ENCODE measurements around the gene TNFRSF13B.

The TNFRSF13B gene

DNA sequence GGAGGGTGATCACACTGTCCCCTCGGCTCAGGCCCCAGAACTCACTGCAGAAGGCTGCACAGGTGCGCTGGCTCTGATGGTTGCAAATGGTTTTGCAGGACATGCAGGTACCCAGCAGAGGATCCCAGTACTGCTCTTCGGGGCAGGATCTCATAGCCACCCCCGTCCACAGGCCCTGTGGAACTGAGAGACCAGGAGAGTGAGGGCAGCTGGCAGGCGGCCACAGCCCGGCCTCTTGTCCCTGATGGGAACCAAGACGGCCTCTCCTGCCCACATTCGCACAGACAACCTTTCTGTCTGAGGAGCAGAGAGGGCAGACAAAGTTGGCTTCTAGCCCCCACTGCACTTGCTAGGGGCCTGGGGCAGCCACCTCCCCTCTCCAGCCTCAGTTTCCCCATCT lies 19.5 kb downstream of the TNFRSF13B start:
- DNase-seq, result no peak

DNA sequence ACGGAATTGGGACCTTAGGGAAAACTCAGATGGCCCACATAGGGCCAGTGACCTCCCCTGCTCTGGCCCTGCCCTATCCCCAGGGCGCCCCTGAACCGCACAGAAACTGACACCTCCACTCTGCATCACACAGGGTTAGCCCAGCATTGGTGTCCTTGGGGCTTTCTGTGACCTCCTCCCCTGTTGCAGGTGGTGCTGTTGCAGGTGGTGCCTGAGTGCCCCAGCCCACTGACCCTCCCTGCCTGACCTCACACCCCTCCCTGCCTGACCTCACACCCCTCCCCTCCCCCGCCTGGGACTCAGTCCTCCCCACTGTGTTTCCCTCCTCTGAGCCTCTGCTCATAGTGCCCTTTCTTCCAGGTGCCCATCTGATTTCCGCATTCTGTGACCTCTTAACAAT lies 21.4 kb downstream of the TNFRSF13B start:
- no peak for DNase-seq

DNA sequence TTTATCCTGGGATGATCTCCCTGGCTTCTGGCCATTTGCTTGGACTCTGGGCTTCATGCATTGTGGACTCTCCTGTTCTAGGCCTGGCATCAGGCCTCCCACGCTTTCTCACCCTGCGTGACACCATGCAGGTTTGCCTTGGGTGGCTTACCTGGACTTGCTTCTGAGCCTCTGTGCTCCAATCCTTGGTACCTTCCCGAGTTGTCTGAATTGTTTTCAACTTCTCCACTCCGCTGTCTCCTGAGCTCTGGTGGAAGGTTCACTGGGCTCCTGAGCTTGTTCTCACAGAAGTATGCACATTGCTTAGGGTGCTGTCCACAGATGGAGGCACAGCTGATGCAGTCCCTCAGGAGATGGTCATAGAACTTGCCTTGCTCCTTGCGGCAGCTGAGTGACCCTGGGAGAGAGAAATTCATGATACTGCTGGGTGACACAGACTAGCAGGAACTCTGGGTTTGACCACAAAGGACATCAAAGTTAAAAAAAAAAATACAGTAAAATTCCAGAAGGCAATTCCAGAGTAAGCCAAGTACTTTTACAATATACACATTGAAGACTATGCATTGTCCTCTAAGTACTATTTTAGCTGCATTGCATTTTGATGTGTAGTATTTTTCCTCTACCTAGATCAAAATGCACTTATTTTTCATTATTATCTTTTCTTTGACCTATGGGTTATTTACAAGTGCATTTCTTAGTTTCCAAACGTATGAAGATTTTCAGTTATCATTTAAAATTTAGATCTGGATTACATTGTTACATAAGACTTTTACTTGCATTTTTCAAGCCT lies 23.1 kb downstream of the TNFRSF13B start:
- DNase-seq, result no peak

DNA sequence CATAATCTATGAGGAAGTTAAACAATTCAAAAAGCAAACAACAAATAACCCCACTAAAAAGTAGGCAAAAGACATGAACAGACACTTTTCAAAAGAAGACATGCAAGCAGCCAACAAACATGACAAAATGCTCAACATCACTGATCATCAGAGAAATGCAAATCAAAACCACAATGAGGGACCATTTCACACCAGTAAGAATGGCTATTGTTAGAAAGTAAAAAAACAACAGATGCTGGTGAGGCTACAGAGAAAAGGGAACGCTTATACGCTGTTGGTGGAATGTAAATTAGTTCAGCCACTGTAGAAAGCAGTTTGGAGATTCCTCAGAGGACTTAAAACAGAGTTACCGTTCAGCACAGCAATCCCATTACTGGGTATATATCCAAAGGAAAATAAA lies 24.4 kb downstream of the TNFRSF13B start:
- no peak for DNase-seq

DNA sequence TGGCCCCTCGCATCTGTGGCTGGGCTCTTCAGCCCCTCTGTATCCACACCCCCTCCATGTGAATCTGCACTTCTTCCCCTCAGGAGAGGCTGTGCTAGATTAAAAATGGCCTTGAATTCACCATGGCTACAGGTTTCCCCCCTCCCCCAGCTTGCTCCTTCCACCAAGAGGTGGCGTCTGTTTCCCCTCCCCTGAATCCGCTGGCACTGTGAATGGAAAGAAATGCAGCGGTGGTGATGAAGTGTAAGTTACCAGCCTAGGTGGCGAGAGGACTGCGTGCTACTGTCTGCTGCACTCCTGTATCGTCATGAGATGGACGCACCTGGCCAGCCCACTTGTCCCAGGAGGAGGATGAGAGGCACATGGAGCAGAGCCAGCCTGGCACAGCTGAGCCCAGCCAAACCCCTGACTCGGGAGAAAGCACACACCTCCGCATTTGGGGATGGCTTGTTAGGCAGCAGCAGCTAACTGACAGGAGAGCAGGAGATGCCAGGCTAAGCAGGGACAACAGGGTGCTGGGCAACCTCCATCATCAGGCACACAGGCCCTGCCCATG lies 26.2 kb downstream of the TNFRSF13B start:
- peak; percentile 24 for DNase-seq

DNA sequence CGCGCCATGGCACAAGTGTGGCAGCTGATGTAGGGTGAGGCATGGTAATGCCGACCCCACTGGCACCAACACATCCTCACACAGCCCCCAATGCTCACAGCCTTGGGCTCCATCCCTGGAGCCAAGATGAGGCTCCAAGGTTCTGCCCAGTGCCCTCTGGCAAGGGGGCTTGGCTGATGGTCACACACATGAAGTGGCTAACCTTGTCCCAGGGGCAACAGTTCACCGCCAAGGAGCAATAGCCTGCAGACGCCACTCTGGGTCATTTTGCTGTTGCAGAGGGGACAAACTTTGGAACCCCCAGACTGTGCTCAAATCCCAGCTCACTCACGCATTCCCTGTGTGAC lies 26.8 kb downstream of the TNFRSF13B start:
- DNase-seq, result no peak

DNA sequence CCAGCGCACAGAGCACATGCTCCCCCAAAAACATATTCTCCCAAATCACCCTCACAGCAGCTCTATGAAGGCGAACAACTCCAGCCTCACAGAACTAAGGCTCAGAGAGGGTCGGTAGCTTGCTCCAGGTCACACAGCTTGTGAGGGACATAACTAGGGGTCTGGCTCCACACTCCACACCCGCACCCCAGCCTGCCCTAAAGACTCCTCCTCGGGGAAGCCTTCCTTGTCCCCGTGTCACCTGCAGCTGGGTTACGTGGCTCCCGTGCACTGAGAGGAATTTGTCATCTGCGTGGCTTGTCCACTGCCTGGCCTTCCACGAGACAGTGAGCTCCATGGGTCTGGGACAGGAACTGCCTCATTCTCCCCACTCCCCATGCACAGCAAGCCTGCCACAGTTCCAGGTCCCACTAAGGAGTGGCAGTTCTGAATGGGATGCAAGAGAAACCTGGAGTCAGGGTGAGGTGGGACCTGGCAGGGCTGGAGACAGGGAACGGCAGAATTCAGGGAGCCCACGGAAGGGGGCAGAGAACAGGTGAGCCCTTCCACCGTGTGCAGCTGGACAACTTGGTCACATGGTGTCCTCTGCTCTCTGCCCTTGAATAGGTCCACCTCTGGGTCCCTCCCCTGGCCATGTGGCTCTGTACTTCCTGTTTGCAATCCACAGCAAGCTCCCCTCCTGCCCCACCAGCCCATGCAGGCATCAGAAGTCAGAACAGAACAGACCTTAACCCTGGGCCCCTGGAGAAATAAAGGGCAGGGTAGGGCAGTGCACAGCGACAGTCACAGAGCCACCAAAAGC lies 27.4 kb downstream of the TNFRSF13B start:
- DNase-seq, result no peak

DNA sequence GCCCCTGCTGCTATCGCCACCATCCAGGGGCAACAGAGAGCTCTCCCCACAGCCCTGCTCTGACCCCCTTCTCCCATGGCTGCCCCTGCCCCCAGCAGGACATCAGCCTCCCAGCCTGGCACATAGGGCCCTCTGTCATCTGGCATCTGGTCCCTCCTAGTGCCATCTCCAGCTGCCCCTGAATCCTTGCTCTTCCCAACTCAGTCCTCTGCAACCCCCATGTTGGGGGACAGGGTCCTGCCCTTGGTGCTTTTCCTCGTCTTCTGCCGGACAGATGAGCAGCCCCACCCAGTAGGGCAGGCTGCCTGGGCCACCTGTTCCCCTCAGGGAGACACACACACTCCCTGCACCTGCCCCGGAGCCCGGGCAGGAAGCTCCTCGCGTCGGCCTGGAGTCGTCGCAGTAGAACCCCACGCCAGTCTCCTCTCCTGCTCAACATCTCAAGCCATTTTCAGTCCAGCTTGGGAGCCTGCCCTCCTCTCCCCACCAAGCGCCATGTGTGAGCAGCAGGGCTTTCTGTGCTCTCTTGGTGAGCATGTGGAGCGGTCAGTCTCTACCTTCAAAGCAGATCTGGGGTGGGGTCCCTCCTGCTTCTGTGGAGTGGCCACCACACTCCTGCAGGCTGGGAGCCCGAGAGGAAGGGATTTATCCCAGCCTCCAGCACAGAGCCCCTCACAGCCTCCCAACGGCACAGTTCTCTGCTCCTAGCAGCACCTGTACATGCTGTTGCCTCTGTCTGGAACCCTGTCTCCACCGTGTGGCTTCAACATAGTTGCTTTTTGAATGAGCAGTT lies 28.2 kb downstream of the TNFRSF13B start:
- DNase-seq, result no peak

DNA sequence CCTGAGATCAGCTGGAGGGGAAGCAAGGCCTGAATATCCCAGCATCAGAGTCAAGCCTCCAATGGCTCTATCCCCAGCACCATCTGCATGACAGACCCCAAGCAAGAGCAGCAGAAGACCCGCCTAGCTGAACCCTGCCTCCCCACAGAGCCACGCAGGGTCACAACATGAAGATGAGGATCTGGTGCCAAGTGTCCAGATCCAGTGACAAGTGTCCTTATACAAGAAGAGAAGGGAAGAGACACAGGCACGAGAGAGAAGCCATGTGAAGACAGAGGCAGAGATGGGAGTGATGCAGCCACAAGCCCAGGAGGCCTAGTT lies 28.9 kb downstream of the TNFRSF13B start:
- DNase-seq, result no peak

DNA sequence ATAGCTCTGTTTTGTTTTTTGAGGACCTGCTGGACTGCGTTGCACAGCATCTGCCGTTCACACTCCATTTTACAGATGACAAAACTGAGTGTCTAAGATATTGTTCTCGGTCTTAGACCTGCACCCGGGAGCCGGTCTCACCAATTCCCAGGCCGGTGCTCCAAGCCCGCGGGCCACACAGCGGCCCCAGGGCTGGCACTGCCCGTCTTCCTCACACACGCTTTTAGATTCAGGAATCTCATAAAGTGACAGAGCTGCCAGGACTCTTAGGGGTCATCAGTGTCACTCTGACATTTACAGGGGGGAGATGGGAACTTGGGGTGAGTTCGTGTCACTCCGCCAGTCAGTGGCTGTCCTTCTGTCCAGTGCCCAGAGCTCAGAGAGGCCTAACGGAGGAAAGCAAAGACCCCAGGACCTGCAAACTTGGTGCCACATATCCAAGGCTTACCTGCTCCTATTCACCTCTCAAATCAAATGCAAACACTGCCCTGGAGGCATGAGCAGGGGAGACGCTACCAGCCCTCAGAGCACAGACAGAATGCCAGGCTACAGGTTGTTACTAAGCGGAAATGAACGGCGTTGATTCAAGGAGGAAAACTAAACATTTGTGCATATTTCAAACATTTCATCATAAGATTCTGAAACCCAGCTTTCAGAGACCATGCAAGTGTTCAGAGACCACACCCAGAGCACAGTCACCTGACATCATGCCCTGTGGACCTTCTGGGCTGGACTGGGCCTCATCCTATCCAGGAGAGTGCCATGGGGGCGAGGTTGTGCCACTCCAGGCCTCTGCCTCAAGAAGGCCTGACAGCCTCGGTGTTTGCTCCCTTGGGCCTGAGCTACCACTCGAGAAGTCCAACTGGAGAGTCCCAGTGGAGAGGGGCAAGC lies 29.5 kb downstream of the TNFRSF13B start:
- DNase-seq, result no peak

DNA sequence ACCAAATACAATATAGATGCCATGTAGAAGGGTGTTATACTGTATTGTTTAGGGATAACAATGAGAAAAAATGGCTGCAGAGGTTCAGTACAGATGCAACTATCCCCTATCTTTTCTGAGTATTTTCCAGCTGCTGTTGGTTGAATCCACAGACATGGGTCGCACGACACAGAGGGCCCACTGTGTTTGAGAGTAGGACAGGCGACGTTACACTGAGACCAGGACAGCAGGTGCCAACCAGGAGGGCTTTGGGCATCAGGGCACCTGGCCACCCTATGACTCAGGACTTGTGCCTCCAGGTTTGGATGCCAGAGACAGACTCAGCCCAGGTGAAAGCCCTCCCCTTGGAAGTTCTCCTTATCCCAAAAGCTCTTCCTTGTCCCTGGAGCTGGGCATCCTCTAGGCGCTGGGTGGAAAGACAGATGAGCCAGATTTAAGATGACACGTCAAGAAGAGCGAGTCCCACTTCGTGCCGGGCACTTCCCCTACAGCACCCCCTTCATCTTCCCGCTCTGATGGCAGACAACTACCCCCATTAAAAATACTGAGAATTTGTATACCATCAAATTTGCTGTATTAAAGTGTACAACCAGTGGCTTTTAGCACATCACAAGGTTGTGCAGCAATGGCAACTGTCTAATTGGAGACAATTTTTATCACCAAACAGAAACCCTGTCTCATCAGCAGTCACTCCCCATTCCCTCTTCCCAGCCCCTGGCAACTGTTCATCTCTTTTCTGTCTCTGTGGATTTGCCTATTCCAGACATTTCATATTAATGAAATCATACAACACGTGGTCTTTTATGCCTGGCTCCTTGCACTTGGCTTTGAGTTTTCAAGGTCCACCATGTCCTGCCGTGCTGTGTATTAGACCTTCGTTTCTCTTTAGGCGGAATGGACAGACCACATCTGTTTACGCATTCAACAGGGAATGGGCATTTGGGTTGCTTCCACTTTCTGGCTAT lies 30.6 kb downstream of the TNFRSF13B start:
- DNase-seq, result no peak

DNA sequence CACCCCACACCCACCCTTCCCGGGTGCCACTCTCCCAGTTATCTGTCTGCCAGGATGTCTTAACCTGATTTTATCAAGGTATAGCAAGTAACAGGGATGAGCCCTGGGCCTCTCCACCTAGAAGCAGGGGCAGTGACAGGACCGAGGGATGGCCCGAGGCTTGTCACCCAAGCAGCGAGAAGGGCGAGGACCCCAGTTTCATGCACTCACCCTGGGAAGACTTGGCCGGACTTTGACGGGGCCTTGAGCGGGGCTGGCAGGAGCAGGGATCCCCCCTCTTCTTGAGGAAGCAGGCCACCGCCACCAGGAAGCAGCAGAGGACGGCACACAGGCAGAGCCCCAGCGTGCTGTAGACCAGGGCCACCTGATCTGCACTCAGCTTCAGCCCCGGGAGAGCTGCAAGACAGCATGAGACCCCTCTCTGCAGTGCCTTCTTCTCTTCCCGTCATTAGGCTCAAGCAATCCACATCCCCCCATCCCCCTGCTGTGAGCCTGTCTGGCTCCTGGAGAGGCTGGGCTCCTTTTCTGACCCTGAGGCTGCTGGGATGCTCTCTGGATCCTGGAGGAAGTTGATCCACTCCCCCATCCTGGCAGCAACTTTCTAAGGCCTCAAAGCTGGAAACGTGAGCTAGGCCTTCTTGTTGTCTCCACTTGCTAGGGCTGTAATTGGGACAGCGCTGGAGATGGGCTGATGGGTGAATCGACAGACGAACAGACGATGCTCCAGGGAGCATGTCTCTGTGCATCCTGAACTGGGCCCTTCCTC lies 31.6 kb downstream of the TNFRSF13B start:
- DNase-seq, result no peak

DNA sequence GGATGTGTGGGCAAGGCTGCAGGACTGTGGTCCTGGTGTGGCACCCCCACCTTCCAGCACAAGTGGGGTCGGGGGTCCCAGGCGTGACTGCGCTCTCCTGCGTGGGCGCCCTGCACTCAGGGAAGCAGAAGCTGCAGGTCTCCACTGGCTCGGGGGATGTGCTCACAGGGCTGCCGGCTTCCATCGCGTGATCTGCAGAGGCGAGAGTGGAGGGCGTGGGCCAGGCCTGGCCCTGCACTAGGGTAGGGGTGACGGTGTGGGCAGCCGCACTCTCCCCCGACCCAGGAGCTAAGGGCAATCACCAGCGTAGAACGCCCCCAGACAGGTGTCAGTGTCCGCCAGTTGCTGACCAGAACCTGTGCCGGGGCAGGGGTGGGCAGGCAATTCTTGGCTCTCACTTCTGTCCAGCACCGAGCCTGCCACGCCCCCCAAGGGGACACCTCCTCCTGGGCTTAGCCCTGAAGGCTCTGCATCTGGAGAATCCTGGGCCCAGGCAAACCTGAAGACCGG lies 32.3 kb downstream of the TNFRSF13B start:
- DNase-seq, result no peak

DNA sequence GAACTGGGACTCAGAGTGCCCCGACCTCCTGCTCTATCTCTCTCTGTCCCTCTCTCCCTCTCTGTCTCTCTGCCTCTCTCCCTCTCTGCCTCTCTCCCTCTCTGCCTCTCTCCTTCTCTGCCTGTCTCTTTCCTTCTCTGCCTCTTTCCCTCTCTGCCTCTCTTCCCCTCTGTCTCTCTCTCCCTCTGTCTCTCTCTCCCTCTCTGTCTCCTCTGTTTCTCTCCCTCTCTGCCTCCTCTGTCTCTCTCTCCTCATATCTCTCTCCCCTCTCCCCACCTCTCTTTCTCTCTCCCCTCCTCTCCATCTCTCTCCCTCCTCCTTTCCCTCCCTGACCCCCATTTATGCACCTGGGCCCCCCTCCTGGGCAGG lies 32.7 kb downstream of the TNFRSF13B start:
- DNase-seq, result no peak

DNA sequence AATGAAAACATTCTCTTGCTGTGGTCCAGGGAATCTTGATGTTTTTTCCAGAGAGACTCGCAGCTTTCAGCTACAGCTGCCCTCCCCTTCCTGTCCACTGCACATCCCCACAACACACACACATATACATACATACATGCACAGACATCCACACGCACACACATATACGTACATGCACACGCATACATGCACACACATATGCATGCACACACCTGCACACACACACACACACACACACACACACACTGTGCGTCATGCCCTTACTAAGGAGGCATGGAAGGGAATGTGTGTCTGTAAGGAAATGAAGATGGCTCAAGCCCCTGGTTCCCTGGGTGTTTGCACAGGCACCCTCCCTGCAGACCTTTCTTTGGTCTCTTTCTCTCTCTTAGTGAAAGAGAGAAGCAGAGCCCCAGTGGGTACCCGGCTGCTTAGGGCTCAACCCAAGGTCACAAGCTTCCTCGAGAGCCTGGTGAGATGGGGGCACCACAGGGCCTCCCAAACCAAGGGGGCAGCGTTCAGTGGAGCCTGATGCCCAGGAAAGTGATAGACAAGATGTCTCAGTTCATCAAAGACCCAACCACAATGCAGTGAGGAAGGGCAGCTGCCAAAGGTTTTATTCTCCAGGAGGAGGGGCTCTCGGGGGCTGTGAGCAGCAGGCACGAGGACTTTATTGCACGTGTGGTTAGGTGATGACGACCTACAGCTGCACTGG lies 33.3 kb downstream of the TNFRSF13B start:
- DNase-seq, result no peak

DNA sequence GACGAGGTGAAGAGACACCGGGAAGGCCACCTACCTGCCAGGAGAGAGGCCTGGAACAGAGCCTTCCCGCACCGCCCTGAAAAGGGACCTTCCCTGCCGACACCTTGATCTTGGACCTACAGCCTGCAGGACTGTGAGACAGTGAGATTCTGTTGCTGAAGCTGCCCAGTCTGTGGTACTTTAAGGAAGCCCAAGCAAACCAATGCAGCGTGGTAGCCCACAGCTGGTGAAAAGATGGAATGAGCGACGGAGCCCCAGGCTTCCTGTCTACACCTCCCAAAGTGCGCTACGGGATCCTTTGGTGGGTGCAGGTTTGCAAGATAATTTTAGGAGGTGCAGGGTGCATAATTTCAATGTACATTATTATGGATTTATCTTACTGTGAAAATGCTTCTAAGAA lies 33.9 kb downstream of the TNFRSF13B start:
- DNase-seq, result no peak

DNA sequence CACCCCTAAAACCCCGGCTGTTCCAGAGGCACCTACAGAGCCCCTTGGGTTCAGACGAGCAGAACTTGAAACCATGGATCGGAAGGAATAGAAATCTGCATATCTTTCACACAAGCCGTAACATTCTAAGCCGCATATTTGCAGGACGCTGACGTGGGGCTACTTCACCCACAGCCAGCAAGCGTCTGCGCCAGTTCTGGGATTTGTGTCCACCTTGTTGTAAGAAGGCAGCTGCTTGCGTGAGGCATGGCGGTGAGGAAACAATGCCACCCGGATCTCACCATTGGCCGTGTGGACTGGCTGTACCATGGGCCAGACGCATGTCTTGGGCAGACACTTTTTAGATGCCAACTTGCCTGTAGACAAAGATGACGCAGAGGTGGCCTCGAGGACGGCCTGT lies 34.5 kb downstream of the TNFRSF13B start:
- no peak for DNase-seq

DNA sequence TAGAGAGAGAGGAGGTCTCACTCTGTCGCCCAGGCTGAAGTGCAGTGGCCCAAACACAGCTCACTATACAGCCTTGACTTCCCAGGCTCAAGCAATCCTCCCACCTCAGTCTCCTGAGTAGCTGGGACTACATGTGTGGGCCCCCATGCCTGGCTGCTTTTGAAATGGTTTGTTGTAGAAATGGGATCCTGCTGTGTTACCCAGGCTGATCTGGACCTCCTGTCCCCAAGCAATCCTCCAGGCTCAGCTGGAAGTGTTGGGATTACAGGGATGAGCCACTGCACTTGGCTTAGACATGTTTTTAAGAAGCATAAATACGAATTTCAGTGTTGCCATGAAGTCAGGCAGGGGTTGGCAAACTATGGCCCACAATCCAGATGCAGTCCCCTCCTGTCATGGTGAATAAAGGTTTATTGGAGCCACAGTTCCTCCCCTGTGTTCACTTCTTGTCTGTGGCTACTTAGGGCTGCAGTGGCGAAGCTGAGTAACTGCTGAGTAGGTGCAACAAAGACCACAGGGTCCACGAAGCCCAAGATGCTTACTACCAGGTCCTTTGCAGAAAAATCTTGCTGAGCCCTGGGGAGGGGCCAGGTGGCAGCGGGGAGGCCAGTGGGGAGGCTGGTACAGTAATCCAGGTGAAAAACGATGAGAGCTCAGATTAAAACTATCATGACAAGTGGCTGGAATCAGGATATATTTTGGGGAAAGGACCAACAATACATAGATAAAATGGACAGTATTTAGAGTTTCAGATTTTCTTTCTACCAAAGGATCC lies 35.2 kb downstream of the TNFRSF13B start:
- no peak for DNase-seq

DNA sequence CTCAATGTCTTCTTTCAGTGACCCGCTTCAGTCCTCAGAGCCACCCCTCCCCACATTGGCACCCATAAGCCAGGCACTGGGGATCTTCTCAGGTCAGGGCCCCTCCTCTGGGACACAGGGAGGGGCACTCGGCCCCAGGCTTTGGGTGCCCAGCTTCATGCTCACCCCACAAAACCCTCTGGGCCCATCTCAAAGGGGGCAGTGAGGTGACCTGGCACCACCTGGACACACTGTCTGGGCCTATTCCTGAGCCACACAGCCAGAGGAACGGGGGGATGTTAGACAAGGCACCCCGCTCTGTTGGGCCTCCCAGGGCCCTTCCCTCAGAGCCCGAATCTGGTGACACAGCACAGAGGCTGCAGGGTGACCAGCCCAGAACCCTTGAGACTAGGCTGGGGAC lies 36.1 kb downstream of the TNFRSF13B start:
- no peak for DNase-seq
